AG09309 (cell line): ENCODE measurements around the gene RAB3GAP2.
"Not testable (repeated sequence)": the region's sequence is repeated elsewhere in the genome, so short reads cannot be mapped to it uniquely, and the experiment has no call there.

Source experiments
- DNase-seq: peaks from one replicate; pipeline ENCODE4 v3.0.0-alpha.2; 2010; ENCODE audit warnings: low read depth
- H3K4me3 ChIP-seq: 2 replicates; pipeline ENCODE4 v1.5.1; 2011; ENCODE audit warnings: mild to moderate bottlenecking, low read depth, low read length, moderate library complexity; ENCODE audit not compliant: control insufficient read depth
- CTCF ChIP-seq: IDR thresholded peaks from 2 replicates; pipeline ENCODE4 v1.5.1; 2011; ENCODE audit warnings: mild to moderate bottlenecking, low read depth, low read length, inconsistent platforms; ENCODE audit not compliant: insufficient read depth, control insufficient read depth; ENCODE audit errors: missing control alignments

The RAB3GAP2 gene

GRCh38 chr1:220213382-220213983 lies 58.8 kb downstream of the RAB3GAP2 start:
- no peak for DNase-seq
- no peak for TF ChIP-seq CTCF
- H3K4me3 ChIP-seq: no peak overlapping the region

GRCh38 chr1:220207411-220207810 lies 64.8 kb downstream of the RAB3GAP2 start:
- H3K4me3 ChIP-seq: no peak overlapping the region
- TF ChIP-seq CTCF: no peak

GRCh38 chr1:220204758-220205157 lies 67.5 kb downstream of the RAB3GAP2 start:
- not testable (repeated sequence) for H3K4me3 ChIP-seq, DNase-seq

More at GRCh38 chr1:220207411-220207810, 64.8 kb downstream of the RAB3GAP2 start:
- DNase-seq: no peak

- no peak for DNase-seq
Observed at GRCh38 chr1:220203816-220204215, 68.4 kb downstream of the RAB3GAP2 start.

GRCh38 chr1:220198186-220199005 lies 73.9 kb downstream of the RAB3GAP2 start:
- no peak for DNase-seq
- no peak for TF ChIP-seq CTCF
- no peak overlapping the region for H3K4me3 ChIP-seq

More at GRCh38 chr1:220203816-220204215, 68.4 kb downstream of the RAB3GAP2 start:
- no peak overlapping the region for H3K4me3 ChIP-seq
- no peak for TF ChIP-seq CTCF

GRCh38 chr1:220195701-220196100 lies 76.6 kb downstream of the RAB3GAP2 start:
- no peak overlapping the region for H3K4me3 ChIP-seq
- no peak for DNase-seq
- no peak for TF ChIP-seq CTCF

- TF ChIP-seq CTCF: peak; percentile 45
- H3K4me3 ChIP-seq: no peak overlapping the region
- no peak for DNase-seq
Observed at GRCh38 chr1:220189750-220190347, 82.4 kb downstream of the RAB3GAP2 start.
